22Rv1 (cell line): ENCODE measurements around the gene ABCA13.

Experiments
- H3K27ac ChIP-seq: fragments of 450-650 bp; 2 replicates; pipeline ENCODE4 v1.5.1; 2017
- ZFX ChIP-seq: fragments of 450-650 bp; IDR thresholded peaks from 2 replicates; pipeline ENCODE4 v1.6.1; 2017; ENCODE audit warnings: antibody characterized with exemption, borderline replicate concordance
- TF ChIP-seq, protein P1 (sequence below): fragments of 450-650 bp; IDR thresholded peaks from 2 replicates; pipeline ENCODE4 v1.5.1; 2017; ENCODE audit warnings: mild to moderate bottlenecking

Gene ABCA13

DNA sequence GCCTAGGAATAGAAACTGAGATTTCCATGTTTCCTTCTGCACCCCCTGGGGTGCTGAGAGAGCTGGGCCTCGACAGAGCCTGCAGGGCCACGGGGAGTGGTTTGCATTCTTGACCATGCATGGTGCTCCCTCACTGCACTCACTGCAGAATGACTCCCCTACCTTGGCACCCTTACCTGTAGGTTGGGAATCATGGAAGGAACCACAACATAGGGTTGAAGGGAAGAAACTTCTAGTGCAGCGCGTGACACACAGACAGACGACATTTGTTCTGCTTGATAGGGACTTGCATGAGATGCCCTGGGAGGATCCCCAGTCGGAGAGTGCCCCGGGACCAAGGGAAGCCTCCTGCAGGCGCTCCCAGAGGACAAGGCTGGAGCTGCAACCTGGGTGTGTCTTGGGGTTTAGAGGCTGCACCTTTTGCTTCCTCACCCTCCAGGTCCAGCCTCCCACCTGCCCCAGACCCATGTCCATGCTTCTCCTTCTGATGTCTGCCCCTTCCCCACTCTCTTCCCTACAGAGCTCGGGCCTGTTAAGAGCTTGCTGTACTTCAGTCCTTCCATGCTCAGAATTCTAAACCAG is 245.2 kb downstream of the ABCA13 start:
- H3K27ac ChIP-seq = no peak overlapping the region
- TF ChIP-seq, protein P1, sequence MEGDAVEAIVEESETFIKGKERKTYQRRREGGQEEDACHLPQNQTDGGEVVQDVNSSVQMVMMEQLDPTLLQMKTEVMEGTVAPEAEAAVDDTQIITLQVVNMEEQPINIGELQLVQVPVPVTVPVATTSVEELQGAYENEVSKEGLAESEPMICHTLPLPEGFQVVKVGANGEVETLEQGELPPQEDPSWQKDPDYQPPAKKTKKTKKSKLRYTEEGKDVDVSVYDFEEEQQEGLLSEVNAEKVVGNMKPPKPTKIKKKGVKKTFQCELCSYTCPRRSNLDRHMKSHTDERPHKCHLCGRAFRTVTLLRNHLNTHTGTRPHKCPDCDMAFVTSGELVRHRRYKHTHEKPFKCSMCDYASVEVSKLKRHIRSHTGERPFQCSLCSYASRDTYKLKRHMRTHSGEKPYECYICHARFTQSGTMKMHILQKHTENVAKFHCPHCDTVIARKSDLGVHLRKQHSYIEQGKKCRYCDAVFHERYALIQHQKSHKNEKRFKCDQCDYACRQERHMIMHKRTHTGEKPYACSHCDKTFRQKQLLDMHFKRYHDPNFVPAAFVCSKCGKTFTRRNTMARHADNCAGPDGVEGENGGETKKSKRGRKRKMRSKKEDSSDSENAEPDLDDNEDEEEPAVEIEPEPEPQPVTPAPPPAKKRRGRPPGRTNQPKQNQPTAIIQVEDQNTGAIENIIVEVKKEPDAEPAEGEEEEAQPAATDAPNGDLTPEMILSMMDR = no peak
- TF ChIP-seq ZFX = no peak

DNA sequence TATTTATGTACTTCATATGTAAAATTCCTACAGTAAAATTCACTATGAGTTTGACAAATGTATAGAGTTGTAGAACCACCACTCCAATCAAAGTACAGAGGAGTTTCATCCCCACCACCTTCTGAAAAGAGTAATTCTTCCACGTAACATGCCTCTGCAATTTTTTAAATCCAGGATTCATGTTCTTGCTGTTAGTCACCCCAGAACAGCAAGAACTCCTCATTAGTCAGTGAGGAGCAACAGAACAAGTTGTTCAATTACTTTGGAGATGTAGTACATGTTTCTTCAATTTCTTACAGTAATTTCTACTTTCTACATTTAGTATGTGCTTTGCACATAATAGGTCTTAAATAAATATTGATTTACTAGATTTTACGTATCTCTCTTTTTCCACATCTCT is 248.1 kb downstream of the ABCA13 start:
- TF ChIP-seq, protein P1 = no peak
- no peak for TF ChIP-seq ZFX
- no peak overlapping the region for H3K27ac ChIP-seq

DNA sequence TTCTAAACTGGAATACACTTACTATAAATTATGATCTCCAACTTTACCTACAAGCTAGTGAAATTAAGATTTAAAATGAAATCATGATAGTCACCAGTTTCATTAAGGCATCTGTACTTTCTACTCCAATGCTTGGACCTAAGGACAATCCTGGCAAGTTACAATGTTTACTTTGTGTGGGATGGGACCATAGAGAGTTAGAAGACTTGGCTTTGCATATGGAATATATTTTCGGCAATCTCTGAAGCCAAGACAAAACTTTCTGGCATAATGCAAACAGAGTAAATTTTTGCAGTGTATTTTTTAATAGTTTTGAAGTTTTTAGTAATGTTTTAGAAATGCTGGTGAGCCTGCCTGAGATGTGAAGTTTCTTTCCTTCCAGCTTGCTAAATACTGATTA is 248.9 kb downstream of the ABCA13 start:
- no peak overlapping the region for H3K27ac ChIP-seq
- TF ChIP-seq ZFX = no peak
- TF ChIP-seq, protein P1 = no peak

DNA sequence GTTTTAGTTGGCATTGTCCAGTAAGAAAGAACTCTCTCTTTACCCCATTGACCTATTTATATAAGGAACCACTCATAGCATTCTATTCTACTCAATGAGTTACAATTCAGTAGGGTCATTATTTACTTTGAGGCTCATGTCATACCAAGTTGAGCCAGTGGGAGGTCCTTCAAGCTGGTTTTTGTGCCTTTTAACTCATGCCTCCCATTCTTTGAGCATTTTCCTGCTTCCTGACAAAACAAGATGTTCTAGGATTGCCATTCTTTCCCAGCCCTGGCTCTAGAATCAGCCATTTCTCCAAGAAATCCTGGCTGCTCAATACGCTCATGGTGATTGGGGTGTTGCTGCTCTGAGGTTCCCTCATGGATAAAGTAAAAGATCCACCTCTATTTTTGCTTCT is 250.1 kb downstream of the ABCA13 start:
- H3K27ac ChIP-seq = no peak overlapping the region
- TF ChIP-seq, protein P1 = no peak
- no peak for TF ChIP-seq ZFX

DNA sequence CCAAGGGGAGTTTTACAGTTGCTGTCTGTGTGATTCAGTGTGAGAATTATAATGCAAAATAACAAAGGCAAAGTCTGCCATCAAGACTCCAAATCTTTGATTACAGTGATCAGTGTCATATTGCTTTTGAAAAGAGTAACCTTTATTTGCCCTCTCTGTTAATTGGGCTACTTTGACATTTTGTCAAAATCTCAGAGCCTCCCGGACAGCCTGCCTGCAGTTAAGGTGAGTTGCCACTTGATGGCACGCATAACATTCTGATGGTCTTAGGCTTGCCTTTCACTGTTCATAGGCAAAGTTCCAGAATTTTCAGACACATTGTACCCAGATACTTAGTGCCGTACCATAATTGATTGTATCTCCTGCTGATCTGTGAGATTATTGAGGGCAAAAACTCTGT is 253.5 kb downstream of the ABCA13 start:
- TF ChIP-seq, protein P1 = peak; percentile 81
- TF ChIP-seq ZFX = no peak
- no peak overlapping the region for H3K27ac ChIP-seq

GRCh38 chr7:48426331-48426965 is 255.2 kb downstream of the ABCA13 start:
- no peak for TF ChIP-seq ZFX
- TF ChIP-seq, protein P1 = no peak
- no peak overlapping the region for H3K27ac ChIP-seq

DNA sequence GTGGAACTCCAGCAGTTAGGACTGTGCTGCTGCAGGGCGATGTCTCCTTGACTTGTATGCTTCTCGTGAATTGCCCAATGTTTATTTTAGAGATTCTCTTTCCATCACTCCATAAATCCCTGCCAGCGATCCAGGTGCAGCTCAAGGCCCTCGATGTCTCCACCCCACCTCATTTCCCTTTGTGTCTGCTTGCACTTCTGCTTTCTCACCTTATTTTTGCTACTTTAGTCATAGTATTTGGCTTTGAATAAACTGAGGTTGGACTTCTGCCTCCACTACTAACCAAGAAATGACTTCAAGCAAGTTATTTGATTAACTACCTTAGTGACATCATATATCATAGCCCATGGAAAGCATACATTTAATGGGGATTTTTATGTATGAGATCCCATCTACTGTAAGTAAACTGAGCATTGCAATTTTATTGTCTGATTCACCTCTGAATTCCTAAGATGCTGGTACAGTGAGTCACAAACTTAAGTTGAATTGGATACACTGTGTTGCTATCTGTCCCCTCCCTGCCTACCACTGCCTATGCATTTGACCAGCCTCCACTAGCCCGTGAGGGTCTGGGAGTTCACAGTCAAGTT is 255.8 kb downstream of the ABCA13 start:
- TF ChIP-seq ZFX = no peak
- TF ChIP-seq, protein P1 = no peak
- H3K27ac ChIP-seq = no peak overlapping the region
